ENCODE data around the gene SEC16B.
"Not testable (repeated sequence)": the region's sequence is repeated elsewhere in the genome, so short reads cannot be mapped to it uniquely, and the experiment has no call there.

SEC16B gene, protein sequence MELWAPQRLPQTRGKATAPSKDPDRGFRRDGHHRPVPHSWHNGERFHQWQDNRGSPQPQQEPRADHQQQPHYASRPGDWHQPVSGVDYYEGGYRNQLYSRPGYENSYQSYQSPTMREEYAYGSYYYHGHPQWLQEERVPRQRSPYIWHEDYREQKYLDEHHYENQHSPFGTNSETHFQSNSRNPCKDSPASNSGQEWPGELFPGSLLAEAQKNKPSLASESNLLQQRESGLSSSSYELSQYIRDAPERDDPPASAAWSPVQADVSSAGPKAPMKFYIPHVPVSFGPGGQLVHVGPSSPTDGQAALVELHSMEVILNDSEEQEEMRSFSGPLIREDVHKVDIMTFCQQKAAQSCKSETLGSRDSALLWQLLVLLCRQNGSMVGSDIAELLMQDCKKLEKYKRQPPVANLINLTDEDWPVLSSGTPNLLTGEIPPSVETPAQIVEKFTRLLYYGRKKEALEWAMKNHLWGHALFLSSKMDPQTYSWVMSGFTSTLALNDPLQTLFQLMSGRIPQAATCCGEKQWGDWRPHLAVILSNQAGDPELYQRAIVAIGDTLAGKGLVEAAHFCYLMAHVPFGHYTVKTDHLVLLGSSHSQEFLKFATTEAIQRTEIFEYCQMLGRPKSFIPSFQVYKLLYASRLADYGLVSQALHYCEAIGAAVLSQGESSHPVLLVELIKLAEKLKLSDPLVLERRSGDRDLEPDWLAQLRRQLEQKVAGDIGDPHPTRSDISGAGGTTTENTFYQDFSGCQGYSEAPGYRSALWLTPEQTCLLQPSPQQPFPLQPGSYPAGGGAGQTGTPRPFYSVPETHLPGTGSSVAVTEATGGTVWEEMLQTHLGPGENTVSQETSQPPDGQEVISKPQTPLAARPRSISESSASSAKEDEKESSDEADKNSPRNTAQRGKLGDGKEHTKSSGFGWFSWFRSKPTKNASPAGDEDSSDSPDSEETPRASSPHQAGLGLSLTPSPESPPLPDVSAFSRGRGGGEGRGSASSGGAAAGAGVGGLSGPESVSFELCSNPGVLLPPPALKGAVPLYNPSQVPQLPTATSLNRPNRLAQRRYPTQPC

DNA sequence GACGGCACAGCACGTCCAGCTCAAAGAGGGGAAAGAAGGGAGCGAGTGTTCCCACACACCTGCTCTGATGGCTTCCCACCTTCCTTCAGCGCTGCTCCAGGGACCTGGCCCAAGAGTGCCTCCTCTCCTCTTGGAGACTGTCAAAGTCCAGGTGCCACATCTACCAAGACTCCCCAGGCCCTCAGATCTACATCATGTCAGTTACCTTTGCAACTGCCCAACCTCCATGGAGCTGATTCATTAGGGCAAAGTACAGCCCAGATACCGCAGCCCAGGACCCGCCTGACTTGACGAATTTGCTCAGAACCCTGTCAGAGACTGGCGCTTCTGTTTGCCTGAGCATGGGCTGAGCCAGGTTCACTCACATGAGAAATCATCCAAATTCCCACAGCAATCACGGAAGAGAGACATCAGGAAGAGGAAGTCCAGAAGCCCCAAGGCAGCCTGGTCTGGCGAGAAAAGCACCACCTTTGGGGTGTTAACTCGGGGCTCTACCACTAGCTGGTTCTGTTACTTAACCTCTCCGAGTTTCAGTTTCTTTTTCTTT, at the start of gene SEC16B:
SEC16B (minus strand) TSS at position 234 of the 547 bp plus-strand sequence. CDS start 2,077 bp downstream, outside the sequence.
- DNase-seq = no peak

DNA sequence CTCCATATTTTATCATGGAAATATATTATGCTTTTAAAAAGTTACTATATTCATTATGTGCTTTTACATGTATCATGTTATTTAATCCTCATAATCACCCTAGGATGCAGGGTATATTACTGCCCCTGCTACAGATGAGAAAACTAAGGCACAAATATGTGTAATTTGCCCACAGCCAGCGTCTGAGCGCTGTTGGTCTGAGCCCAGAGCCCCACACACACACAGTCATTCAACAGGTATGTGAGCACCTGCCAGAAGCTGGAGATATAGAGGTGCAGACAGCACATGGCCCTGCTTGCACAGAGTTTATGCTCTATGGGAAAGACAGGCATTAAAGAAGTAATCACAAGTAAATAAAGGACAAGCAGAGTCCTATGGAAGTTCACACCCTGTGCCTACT, 49.8 kb upstream of the SEC16B start:
- DNase-seq = no peak

DNA sequence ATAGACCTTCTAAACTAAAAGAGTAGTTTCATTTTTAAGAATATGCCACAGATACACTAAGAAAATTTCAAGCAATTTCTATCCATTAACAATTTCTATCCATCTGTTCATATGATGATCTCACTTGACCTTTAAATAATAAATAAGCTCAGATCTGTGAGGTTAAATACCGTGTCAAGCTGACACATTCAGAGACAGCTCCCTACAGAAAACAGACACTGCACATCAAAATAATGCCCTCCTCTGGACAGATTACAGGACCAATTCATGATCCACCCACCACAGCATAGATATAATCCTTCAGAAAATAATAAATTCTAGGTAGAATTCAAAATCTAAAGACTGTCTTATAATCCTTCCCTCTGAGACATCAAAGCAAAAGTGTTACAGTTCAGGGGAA, 49.4 kb upstream of the SEC16B start:
- DNase-seq = no peak

DNA sequence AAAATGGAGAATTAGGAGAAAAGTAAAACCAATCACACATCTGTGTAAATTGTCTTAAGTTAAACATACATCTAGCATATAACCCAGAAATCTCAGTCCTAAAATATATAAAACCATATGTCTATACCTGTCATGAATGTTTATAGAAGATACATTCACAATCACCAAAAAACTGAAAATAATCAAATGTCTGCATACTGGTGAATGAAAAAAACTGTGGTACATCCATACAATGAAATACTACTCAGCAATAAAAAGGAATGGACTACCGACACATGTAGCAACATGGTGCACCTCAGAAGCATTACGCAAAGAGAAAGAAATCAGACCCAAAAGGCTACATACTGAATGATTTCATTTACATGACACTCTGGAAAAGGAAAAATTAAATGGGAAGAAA, 47.7 kb upstream of the SEC16B start:
- no peak for DNase-seq

DNA sequence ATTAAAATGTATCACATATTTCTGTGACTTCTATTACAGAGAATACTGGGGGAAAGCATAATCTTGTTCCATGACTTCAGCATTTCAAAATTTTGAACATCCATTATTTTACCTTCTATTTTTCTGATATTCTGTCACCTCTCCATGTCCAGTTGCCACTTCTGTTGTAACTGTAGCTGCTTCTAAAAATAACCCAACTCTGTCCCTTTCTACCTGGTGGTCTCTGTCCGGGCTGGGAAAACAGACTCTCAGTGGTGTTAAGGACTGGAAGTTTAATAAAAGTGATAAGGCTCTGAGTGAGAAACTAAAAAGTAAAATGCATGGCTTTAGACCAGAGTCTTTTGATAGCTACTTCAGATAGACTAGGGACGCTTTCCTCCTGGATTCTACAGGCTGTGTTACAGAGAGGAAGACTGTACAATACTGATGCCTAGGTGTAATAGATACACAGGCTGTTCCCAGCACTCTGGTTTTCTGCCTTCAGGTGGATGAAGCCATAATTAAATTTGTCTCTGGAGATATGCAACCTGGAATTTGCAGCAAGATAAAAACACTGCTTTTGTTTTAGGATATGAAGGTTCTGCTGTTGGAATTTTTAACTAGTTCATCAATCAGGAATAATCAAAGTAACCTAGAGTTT, 42.1 kb upstream of the SEC16B start:
- DNase-seq = no peak

DNA sequence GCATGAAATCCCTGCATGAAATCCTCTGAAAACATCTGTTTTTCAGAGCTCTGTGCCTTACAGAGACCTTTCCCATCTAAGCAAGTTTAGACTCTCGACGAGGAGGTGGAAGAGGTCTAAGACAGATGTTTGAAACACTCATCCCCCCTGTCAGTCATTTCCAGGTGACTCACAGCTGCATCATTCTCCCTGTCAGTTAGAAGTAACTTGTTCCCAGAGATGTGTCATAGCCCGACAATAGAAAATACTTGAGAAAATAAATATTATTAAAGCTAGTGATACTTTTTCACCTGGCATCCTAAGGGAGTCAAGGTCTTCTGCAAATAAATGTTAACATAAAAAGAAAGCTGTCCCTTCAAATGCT, 41.6 kb upstream of the SEC16B start:
- DNase-seq = no peak

DNA sequence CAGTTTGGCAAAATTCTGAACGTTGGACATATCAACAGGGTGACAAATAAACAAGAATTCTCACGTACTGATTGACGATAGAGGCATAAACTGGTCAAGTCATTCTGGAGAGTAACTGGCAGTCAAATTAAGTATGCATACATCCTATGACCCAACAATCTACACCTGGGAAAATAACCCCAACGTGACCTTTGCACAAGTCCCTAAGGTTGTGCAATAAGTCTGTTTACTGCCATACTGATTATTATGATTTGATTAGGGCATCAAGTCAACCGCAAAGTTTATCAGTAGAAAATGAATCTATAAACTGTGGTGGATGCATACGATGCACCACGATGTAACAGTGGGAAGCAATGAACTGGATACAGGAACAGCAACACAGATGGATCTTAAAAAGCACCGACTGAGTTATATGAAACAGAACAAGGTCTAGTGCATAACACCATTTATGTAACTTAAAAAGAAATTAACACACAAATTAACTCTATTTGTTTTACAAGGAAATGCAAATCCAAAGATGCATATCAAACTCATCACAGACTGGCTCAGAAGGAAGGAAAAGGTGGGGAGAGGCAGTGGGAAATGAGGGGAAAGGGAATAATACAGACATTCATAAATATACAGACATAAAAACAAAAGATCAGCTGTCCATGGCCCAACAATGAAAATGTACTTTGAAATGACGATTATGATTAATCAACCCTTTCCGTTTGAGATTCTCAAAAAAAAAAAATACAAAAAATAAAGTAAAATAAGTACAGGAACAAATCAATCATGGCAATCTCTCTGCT, 41.0 kb upstream of the SEC16B start:
- no peak for DNase-seq

DNA sequence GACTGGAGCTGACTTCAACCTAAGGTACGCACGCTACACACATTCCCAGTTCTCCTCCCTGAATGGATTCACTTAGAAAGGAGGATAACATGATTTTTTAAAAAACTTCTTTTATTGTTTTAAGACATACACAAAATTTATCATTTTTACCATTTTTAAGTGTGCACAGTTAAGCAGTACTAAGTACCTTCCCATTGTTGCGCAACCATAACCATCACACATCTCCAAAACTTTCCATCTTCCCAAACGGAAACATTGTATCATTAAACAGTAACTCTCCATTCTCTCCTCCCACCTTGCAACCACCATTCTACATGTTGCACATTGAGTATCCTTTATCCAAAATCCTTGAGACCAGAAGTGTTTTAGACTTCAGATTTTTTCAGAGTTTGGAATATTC, 36.2 kb upstream of the SEC16B start:
- DNase-seq = no peak

DNA sequence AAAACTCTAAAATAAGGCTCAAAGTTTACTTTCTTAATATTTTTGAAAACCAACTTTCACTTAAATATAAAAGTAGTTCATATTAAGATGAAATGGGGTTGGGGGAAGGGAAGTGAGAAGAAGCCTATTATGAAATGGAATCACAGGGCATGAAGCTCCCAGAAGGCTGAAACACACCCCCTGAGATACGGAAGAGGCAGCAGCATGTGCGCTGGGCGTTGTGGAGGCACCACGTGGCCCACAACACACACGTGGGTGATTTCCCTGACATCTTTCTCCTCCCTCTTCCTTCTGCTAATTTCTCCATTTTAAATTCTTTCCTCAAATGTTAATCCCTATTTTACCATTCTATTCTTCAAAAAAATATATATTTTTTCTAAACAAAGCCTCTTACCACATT, 35.6 kb upstream of the SEC16B start:
- DNase-seq = no peak

DNA sequence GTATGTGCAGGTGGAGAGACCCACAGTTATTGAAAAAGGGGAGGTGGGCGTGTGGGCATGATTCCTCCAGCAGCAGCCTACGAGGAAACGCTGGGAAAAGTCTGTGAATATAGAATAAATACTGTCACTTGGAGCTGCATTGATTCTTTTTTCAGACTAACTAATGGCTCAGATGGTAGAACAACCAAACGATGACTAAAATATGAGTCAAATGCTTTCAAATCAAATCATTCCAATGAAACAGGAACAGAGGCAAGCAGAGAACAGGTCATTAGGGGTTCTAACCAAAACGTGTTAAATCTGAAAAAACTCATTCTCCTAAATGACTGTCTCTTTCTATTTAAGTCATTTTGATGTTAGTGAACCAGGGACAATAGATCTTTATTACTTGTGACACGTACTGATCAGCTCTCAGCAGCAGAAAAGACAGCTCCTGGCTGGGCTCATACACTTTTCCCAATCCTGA, 35.1 kb upstream of the SEC16B start:
- no peak for DNase-seq

DNA sequence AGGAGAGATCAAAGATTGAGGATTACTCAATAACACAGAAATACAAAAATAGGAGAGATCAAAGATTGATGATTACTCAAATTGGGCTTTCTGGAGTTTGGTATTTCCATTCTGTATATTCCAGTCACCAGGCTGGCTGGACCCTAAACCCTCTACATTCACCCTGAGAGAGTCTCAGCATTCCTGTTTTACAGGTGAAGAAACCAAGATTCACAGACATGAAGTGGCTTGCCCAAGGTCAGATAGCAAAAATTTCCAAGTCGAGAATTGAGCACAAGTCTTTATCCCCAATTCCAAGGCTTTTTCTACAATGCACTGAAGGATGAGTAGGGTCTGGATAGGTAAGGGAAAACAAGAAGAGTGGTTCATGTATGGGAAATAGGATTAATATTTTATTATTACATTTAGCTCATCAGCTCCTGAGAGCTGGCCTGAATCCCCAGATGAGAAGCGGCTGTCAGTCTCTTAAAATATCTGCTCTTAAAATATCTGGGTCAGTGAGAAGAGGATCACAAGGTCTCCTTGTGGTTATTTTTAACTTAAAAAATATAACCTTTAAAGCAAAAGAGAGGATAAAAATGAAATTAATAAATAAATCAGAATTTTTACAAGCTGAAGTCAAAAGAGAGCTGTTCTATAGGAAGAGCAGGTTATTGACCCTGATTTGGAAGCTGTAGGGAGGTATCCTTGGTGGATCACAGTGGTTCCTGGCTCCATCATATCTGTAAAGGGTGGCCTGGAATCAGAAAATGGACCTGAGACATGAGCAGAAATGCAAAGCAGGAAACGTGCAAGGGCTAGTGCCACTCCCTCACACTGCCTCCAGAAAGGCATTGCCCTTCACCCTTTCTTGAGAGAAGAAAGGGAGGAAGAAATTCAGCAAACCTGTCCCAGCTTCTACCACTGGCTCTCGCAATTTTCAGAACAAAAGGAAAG, 29.1 kb upstream of the SEC16B start:
- DNase-seq = no peak

DNA sequence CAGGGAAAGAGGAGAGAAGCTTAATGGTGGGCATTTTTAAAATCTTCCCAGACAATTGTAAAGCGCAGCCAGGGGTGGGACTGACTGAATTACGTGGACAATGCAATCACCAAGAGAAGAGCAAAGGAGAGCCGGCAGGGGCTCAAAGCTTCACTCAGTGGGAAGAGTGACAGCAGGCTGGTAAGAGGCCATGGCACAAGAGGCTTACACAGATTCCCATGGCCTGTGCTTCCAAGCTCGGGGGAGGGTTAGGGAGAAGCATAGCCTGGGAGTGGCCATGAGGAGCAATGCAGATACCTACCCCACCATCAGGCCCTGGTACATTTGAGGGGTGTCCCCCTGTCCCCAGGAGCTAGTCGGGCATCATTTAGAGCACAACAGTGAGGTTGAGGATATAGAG, 27.1 kb upstream of the SEC16B start:
- no peak for DNase-seq

DNA sequence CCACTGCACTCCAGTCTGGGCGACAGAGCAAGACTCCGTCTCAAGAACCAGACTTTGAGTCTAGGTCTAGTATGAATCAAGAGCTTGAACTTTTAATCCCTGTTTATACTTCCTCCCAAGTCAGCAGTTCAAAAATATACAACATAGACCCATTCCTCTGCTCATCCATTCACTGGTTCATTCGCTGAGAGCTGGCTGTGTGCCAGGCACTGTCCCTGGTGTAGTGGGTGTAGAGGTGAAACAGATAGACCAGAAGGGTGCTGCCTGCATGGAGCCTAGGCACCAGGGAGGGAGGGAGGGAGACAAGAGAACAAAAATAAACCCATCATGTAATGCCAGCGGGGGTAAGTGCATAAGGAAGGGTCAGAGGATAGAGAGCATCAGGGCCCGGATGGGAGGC, 25.5 kb upstream of the SEC16B start:
- no peak for DNase-seq

DNA sequence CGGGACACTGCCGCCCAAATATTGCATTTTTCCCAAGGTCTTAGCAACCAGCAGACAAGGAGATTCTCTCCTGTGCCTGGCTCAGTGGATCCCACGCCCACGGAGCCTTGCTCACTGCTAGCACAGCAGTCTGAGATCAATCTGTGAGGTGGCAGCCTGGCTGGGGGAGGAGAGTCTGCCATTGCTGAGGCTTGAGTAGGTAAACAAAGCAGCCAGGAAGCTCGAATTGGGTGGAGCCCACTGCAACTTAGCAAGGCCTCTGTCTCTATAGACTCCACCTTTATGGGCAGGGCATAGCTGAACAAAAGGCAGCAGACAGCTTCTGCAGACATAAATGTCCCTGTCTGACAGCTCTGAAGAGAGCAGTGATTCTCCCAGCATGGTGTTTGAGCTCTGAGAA, 16.4 kb upstream of the SEC16B start:
- not testable (repeated sequence) for DNase-seq

DNA sequence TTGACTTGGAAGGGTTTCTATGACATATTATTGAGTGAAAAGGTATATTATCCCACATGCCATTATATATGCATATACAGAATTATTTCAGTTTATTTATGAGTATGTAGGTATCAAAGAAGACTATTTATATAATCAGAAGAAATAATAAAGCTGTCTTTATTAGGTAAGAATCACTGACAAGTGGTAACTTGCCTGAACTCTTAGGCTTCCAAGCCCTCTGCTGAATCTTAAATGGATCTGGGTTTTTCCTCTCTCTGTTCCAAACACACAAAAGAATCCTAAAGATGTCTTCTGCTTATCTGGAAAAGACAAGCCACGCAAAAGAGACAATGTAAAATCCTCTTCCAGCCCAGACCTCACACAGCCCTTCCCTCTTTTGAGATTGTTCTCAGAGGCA, 14.9 kb upstream of the SEC16B start:
- no peak for DNase-seq

DNA sequence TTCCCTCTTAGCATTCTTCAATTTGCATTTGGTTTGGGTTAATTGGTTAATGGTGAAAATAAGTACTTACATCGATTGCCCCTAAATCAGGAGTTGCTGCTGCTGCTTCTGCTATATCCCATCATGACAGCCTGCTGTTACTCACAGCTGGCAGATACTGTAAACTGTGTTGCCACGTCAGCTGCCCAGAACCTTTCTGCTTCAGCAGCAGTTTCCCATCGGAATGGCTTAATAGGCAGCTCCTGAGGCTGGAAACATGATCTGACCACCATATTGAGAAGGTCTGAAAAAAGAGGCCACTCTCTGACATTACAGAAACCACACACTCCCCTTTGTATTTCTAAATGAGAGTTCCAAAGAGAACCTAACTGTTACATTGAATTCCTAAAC, 14.3 kb upstream of the SEC16B start:
- no peak for DNase-seq

DNA sequence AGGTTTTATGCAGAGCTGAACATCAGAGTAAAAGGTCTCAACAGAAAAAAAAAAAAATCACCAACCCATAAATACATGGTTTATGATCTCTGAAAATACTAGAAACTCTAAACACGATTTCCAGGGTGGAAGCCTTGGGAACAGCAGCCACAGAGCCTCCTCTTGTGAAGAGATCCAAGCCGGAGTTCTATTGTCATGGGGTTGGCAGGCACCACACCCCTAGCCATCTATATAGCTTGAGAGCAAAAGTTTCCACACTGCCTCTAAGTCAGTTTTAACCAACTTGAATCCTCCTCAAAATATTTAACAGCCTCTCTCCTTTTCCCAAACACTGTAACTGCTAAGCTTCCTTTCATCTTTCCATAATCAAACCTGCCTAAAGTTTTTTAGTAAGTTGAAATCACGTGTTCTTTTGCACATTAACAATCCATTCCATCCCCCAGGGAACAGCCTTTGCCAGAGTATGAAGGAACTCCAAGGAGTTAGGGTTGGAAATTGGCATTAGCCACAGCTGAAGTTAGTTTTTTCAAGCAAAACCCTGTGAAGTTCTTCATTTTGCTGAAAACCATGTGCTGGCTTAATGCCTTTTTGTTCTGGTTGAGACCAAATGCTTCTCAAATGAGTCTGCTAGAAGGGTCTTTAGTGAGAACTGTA, 13.8 kb upstream of the SEC16B start:
- no peak for DNase-seq

DNA sequence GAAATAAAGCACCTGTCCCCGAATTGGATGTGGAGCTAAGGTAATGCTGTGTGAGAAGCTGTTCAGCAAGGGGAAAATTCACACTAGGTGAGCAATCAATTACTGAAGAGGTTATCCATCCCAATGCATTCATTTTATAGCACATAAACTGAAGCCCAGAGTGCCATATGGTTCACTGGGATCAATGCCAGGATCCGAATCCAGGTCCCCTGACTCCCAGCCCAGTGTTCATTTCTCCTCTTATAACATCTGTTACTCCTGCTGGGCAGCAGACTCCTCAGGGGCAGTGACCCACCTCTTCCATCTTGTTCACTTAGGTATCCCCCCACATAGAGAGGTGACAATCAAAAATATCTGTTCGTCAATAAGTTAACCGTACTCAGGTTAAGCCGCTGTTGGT, 13.2 kb upstream of the SEC16B start:
- no peak for DNase-seq

DNA sequence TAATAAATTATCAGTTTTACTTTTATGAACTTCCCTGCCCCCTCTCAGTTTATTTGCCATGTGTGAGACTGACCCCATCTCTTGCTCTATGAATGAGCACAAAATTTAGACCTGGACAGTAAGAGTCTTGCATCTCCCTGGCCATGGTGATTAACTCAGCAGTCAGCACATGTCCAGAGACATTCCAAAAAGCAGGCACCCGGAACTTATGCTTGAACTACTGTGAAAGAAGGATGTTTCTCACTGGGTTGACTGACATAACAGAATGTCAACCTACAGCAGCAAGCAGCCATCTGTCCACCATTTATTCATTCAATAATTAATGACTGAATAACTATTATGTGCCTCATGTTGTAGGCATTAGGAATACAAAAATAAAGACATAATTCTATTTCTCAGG, 11.3 kb upstream of the SEC16B start:
- DNase-seq = no peak

DNA sequence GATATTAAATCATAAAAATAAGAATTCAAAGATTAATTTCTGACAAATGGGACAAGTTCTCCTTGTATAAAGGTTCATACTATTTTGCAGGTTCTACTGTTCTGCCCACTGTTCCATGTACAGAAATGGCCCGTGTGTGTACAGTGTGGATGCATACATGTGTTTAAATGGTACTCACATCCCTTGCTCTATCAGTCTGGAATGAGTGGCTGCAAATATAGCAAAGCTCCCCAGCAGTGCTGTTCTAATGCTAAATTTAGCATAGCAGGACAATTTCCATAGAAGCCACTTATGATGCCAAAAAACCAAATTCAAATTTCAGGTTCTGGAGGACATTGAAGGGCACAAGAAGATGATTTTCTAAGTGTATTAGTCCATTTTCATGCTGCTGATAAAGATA, 9.4 kb upstream of the SEC16B start:
- DNase-seq = no peak
